GM18858 (cell line): Measurements from ENCODE around the gene ART5.

Experiments
- ATAC-seq: cut with Tn5 transposase; IDR thresholded peaks from one replicate; pipeline ENCODE4 v1.9.1; 2021; ENCODE audit not compliant: unreplicated experiment

ART5 gene, protein sequence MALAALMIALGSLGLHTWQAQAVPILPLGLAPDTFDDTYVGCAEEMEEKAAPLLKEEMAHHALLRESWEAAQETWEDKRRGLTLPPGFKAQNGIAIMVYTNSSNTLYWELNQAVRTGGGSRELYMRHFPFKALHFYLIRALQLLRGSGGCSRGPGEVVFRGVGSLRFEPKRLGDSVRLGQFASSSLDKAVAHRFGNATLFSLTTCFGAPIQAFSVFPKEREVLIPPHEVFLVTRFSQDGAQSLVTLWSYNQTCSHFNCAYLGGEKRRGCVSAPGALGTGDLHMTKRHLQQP

DNA sequence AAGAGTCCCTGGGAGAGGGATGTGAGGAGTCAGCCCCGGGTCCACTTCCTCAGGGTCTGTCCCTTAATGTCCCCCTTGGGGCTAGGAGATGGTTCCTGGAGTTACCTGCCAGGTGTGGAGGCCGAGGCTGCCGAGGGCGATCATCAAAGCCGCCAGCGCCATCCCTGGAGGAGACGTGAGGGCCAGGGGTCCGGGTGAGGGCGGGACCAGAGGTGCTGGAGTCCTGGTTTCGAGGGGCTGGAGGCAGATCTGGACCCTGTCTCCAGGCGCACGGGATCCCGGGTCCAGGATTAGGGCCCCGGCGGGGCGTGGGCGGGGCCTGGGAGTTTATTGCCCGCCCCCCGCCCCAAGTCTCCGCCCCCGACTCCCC lies at the start of gene ART5:
ART5 (minus strand) TSS at position 292 of the 370 bp plus-strand sequence; CDS start at position 162, 130 bp downstream.
- no peak for ATAC-seq

DNA sequence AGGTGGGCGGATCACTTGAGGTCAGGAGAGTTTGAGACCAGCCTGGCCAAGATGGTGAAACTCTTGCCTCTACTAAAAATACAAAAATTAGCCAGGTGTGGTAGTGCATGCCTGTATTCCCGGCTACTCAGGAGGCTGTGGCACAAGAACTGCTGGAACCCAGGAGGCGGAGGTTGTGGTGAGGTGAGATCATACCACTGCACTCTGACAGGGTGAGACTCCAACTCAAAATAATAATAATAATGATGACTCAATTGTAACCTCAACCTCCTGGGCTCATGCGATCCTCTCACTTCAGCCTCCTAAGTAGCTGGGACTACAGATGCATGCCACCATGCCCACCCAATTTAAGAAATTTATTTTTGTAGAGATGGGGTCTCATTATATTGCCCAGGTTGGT lies 45.0 kb upstream of the ART5 start:
- no peak for ATAC-seq

DNA sequence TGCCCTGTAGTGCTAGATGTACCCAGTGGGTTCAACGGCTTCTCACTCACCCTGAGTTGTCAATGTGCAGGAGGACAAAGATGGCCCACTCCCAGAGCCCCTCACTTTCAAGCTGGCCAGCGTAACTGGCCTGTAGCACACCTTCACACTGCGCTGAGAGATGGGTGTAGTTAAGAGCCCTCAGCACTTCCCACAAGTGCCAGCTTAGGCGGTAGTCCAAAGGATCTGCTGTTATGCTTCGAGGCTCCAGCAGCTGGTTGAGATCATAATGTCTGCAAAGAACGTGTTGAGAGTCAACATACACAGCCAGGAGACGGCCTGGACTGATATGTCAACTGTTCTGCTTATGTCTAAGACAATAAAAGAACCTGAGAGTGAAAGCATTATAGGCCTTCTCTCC lies 44.1 kb upstream of the ART5 start:
- ATAC-seq, result no peak

DNA sequence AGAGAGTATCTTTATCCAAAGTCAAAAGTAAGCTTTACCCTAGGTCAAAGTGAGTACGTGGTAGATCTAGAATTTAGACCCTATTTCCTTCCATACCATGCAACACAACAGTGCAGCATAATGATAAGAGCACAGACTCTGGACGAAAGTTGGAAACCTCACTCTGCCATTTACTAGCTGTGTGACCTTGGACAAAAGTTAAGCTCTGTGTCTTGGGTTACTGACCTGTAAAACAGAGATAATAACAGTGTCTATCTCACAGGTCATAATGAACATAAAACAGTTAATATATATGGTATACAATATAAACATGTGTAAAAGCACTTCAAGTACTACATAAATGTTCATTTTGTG lies 43.0 kb upstream of the ART5 start:
- no peak for ATAC-seq

DNA sequence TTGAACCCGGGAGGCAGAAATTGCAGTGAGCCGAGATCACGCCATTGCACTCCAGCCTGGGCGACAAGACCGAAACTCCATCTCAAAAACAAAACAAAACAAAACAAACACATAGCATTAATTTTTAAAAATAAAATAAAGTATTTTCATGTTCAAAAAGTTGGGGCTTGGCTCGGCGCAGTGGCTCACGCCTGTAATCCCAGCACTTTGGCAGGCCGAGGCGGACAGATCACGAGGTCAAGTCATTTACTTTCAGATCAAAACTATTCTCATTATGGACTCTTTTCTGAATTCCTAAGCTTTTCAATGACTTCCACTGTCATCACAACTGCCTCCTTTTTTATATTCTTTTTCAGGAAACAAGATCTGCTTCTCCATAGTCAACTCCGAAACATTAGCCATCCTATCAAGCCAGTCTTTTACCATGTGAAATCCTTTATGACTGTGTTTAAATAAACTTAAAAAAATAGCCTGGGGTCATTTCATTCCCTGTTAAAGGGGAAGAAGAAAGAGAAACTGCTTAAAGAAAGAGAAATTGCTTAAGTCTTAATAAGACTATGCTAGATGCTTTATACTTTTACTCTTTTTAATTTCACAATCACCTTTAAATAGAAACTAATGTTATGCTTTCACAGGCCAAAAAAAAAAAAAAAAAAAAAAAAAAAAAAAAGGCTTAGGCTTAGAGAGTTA lies 42.5 kb upstream of the ART5 start:
- ATAC-seq, result no peak

DNA sequence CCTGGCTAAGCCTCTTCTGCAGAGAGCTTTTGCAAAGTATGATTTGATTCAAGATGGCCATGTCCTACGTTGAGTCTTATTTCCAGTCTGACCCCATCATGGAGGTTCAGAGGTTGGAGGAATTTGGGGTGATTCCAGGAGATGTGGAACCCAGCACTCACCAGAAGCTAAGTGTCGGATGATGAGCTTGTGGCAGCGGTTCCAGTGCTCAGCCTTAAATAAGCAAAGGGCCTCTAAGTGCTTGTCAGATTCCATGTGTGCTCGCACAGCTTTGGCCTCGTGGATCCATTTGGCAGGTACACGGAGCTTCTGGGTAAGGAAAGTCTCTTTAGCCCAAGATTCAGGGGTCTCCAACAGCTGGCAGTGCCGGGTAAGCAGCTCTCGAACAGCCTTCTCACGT lies 41.2 kb upstream of the ART5 start:
- ATAC-seq, result no peak

DNA sequence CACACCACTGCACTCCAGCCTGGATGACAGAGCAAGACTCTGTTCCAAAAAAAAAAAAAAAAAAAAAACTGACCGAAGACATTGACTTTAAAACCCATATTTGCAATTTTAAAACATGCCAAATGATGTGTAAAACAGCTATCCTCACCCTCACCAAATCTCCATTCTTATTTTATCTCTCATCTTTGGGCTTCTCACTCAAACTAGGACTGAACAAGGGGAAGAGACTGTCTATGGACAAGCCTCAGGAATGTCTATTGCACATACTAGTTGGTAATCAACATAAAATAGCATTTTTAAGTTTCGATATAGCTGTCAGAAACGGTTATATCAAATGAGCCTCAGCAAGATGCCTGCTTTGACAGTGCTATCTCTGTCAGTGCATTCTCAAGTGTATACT lies 37.3 kb upstream of the ART5 start:
- no peak for ATAC-seq

DNA sequence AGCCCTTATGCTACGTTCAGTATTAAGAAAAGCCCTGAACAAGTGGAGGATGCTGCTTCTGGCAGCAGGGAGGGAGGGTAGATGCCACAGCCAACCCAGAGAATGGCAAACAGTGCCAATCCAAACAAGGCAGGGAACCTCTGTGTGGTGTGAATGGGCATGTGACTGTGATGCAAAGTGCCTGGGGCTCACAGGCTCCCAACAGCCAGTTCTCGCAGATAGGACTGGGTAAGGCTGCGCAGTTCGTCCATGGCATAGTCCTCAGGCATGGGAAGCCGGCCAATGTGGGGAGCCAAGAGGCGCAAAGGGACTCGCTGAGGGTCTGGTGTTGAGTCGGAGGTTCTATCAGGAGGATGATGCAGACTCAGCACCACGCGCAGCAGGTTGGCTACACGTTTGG lies 34.2 kb upstream of the ART5 start:
- no peak for ATAC-seq

DNA sequence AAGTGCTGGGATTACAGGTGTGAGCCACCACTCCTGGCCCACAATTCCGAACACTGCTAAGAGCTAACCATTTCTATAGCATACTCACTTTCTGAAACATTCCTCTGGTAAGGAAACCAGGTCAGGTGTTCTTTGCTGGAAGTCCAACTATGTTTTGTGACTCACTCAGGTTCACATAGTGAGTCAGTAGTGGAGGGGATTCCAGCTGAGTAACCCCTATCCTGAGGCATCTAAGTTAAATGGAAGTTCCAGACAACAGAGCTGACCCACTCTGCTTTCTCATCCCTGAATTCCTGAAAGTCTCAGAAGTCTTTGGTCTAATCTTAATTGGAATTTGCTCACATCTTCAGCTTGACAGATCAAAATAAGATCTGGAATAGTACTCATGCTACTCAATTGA lies 32.4 kb upstream of the ART5 start:
- no peak for ATAC-seq

DNA sequence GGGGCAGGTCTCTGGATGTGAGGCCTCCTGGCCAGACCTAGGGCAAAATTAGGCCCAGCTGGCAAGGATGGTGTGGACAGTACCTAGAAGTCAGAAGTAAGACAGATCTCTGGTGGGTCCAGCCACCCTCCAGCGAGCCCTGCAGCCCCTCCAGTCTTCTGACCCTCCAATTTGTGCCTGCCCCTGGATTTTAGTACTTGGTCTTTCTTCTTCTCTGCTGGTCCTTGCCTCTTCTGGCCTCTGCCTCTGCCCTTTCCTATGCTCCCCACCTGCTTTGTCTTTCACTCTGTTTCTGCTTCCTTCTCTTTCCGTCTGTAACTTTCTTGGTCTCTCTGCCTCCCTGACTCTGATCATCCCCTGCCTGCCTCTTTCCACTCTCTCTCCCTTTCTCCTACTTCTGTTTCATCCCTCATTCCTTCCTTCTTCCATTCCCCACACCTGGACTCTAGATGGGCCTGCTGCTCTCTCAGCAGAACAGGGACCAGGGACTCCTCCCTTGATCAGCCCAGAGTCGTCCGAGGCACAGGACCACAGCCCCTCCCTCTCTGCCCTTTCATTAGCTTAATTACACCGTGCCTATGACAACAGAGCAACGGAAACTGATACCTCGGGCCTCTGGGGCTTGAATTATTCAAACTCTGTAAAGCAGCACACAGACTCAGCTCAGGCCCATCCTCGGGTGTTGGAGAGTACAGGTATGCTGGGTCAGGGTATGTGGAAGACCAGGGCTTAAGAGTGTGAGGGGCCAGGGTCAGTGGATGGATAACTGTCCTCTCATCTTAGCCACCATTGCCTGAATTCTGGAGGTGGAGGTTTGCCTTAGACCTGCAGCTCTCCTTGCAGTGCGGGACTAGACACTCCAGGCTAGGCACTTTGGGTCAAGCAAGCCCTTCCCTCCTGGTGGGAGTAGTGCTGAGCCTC lies 29.8 kb upstream of the ART5 start, which contains the start of gene CHRNA10:
CHRNA10 (minus strand) TSS at position 51 of the 921 bp plus-strand sequence. CDS start 72 bp downstream, outside the sequence.
- no peak for ATAC-seq

DNA sequence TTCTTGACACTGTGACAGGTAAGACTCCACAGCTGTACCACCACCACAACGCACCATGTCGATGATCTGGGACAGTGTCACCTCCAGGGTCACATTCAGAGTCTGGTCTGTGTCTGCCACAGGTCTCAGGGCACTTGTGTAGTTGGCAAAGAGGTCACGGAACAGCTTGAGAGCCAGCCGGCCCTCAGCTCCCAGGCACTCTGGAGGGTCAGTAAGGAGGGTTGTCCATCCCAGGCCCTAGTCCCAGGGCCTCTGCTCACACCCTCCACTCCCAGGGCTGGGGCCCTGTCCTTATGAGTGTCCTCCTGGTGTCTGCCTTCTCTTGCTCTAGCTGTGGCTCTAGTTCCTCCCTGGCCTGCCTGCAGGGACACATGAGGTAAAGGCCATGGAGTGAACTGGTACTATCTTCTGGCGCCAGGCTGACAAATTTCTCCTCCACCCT lies 28.0 kb upstream of the ART5 start:
- ATAC-seq, result no peak

DNA sequence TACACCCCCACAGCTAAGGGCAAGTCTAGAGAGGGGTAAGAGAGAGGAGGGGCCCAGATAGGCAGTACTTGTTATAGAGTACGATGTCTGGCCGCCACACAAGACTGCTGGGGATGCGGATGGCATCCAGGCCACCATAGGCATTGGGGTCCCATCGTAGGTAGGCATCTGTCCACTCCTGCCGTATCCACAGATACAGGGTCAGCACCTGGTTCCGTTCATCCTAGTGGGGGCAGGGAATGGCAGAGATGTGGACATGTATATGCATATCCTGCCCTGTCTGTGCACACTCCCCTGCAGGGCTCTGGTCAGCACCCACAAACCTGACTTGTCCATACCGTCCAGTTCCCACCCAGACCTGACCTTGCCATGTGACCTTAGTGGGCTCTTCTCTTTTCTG lies 27.3 kb upstream of the ART5 start:
- no peak for ATAC-seq

DNA sequence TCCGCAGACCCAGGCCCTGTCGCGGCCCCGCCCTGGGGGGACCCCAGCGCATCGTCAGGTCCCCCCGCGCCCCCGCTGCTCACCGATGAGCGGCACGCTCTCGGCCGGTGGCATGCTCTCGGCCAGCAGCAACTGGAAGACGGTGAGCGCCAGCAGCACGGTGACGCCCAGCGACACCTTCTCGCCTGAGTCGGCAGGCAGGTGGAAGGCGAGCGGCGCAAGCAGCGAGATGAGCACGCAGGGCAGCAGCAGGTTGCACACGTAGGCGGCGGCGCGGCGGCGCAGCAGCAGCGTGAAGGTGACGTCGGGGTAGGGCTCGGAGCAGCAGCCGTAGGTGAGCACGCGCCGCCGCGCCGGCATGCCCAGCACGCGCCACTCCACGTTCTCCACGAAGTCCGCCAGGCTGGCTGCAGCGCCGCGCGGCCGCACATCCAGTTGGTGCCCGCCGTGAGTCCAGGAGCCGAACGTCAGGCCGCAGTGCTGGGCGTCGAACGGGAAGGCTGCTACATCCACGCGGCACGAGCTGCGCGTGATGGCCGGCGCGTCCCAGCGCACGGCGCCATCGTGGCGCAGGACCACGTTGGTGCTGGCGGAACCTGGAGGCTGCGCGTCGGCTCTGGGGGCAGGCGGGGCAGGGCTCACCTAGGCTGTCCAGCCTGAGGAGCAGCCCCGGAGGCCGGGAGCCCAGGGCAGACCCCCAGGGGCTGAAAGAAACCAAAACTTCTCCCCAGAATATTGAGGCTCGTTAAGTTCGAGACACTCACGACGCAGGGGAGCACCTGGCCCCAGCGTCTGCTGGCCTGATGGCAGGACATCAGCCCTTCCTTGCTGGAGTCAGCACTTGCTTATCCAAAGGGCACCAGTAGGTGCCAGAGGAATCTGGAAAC lies 25.6 kb upstream of the ART5 start:
- no peak for ATAC-seq

DNA sequence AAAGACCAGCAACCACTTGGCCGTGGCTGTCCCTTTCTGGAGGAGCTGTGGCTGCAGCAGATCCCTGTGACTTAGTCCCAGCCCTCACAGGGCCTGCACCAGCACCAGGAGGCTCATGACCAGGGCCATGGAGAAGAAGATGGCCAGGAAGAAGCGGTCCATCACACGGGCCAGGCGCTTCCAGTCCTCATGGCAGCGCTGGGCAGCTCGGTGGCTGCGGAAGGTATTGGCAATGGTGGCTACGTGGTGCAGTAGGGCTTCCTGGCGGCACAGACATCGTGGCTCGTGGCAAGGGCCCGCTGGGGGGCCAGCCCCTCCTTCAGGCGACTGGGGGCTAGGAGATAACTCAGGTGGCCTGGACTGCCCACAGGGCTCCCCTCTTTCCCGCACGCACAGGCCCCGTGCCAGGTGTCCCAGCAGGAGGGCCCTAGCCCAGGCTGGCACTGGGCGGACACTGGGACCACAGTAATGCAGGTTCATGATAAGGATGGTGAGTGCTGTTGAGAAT lies 24.3 kb upstream of the ART5 start:
- ATAC-seq, result no peak

DNA sequence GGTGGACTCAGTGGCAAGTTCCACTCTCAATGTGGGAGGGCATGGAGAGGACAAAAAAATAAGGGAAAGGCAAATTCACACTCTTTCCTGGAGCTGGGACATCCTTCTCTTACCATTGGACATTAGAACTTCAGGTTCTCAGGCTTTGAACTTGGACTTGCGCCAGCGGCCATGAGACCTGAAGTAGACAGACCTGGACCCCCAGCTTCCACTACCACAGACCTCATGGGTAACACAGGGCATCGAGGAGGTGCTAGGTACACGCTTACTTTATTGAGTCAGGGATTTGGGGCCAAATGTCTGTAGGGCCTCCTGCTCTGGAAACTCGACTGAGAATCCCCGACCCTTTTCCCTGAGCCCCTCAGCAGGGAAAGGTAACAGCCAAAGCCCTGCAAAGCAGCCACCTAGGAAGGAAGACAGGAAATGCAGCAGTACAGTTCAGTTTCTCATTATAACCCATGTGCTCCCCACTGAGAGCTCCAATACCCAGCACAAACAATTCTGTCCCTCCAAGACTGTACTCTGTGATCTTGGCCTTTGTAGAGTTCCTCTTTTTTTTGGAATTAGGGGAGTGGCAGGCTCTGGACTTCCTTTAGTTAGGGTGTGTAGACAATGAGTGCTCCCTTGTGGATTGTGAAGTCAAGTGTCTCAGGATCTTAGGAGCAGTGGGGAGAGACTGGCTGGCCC lies 23.7 kb upstream of the ART5 start:
- ATAC-seq, result no peak

DNA sequence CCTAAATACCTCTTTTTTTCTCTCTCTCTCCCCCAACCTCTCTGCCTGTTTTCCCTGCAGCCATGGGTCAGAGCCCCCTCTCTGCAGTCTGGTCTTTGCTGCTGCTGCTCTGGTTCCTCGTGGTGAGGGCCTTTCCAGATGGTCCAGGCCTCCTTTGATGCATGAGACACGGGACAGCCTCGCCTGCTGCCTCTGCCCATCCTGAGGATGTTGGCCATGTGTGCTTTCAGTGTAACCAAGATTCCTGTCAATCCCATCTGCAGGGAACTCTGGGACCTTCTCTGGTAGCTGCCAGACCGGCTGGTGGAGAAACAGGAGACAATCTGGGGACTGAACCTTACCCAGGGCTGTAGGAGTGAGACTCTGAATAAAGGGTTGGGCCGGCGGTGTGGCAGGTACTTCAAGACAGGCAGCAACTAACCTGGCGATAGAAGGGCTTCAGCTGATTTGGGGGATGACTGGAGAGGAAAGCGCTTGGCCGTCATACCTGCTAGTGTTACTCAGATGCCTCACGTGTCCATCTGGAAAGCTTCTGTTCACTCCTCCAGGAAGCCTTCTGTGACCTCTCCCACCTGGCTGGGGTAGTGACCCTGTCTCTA lies 22.3 kb upstream of the ART5 start:
- no peak for ATAC-seq

DNA sequence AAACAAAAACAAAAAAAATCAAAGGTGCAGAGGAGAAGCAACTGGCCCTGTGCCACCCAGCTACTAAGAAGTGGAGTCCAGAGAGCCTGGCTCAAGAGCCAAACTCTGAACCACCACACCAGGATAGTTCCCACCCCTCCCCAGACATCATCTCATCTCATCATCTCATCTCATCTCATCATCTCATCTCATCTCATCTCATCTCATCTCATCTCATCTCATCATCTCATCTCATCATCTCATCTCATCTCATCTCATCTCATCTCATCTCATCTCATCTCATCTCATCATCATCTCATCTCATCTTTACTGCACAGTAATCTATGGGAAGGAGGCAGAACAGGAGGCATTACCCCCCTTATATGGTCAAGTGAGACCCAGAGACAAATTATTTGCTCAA lies 21.1 kb upstream of the ART5 start:
- ATAC-seq, result no peak

DNA sequence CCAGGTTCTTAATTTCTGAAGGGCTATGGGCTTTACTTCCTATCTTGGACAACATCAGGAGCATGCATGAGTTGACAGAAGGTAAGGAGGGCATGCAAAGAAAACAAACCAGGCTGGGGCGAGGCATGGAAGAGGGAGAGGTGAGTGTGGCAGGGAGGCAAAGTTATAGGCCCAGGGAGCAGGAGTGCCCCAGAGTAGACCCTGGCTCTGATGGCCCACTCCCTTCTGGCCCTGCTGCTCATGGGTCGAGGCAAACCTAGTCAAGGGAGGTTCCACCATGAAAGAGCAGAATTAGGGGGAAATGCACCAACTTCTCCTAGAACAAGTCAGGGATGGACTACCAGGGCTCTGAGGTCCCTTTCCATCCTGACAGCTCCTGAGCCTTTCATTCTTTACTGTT lies 19.2 kb upstream of the ART5 start:
- ATAC-seq, result no peak
